SK-N-SH treated with all-trans-retinoic acid at 6 μM for 48 hours (cell line): ENCODE results near the gene CMIP.

Experiments
- CSDC2 ChIP-seq: fragments of 250-450 bp; sonication (Bioruptor Pico); IDR thresholded peaks from 2 replicates; pipeline ENCODE4 v1.5.0; 2020; ENCODE audit warnings: mild to moderate bottlenecking, moderate library complexity
- RARB ChIP-seq: fragments of 250-450 bp; sonication (Bioruptor Pico); IDR thresholded peaks from 2 replicates; pipeline ENCODE4 v1.8.0; 2021; ENCODE audit warnings: mild to moderate bottlenecking, moderate library complexity
- ZFP3 ChIP-seq: fragments of 250-450 bp; sonication (Bioruptor Pico); IDR thresholded peaks from 2 replicates; pipeline ENCODE4 v1.5.0; 2020; ENCODE audit warnings: mild to moderate bottlenecking, moderate library complexity
- ZFP30 ChIP-seq: fragments of 450-650 bp; formaldehyde crosslinking; IDR thresholded peaks from 2 replicates; pipeline ENCODE4 v1.5.0; 2022; ENCODE audit warnings: mild to moderate bottlenecking, moderate library complexity
- ZNF565 ChIP-seq: fragments of 450-650 bp; formaldehyde crosslinking; conservative IDR thresholded peaks from 2 replicates; pipeline ENCODE4 v1.5.0; 2020; ENCODE audit warnings: low read depth, mild to moderate bottlenecking, moderate library complexity
- ZNF8 ChIP-seq: fragments of 450-650 bp; formaldehyde crosslinking; IDR thresholded peaks from 2 replicates; pipeline ENCODE4 v1.5.0; 2020; ENCODE audit warnings: mild to moderate bottlenecking, moderate library complexity
- TF ChIP-seq, protein P1 (sequence below): fragments of 250-450 bp; sonication (Bioruptor Pico); IDR thresholded peaks from 2 replicates; pipeline ENCODE4 v1.5.1; 2020; ENCODE audit warnings: low read depth, mild to moderate bottlenecking, moderate library complexity
- TF ChIP-seq, protein P2 (sequence below): fragments of 250-450 bp; sonication (Bioruptor Pico); IDR thresholded peaks from 2 replicates; pipeline ENCODE4 v1.5.0; 2020; ENCODE audit warnings: mild to moderate bottlenecking, moderate library complexity
- TF ChIP-seq, protein P3 (sequence below): fragments of 250-450 bp; sonication (Bioruptor Pico); IDR thresholded peaks from 2 replicates; pipeline ENCODE4 v1.8.0; 2020; ENCODE audit warnings: mild to moderate bottlenecking, moderate library complexity, borderline replicate concordance

DNA sequence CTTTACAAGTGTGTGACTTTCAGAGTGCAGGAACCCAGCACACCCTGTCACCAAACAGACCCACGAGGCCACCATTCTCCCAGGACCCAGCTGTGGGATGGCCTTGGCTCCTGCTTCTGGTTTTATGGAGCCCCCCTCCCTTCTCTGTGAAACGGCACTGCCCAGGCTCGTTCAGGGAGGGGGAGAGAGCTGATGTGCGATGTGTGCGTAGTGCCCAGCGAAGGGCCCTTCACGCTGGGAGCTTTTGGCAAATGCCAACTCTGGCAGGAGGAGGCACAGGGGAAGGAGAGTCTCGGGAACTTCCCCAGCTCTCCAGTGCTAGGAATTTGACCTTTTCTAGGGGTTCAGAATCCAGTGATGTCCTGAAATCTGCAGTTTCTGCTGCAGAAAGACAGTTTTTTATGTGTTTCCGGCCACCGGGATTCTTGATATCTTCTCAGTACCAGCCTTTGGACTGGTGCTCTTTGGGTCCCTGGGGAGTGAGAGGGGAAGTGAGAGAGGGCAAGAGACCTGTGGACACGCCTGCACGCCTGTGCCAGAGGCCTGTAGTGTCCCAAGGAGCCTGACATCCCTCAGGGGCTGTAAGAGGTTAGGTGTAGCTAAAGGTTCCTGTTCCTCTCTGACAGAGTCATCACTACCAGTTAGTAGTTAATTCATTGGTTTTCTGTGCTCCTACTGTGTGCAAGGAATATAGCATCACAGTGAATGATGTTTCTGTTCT is 45.1 kb downstream of the CMIP start:
- no peak for TF ChIP-seq CSDC2
- TF ChIP-seq, protein P1, sequence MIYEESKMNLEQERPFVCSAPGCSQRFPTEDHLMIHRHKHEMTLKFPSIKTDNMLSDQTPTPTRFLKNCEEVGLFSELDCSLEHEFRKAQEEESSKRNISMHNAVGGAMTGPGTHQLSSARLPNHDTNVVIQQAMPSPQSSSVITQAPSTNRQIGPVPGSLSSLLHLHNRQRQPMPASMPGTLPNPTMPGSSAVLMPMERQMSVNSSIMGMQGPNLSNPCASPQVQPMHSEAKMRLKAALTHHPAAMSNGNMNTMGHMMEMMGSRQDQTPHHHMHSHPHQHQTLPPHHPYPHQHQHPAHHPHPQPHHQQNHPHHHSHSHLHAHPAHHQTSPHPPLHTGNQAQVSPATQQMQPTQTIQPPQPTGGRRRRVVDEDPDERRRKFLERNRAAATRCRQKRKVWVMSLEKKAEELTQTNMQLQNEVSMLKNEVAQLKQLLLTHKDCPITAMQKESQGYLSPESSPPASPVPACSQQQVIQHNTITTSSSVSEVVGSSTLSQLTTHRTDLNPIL (CRISPR knock-in tag): no peak
- TF ChIP-seq ZFP30: no peak
- TF ChIP-seq, protein P2, sequence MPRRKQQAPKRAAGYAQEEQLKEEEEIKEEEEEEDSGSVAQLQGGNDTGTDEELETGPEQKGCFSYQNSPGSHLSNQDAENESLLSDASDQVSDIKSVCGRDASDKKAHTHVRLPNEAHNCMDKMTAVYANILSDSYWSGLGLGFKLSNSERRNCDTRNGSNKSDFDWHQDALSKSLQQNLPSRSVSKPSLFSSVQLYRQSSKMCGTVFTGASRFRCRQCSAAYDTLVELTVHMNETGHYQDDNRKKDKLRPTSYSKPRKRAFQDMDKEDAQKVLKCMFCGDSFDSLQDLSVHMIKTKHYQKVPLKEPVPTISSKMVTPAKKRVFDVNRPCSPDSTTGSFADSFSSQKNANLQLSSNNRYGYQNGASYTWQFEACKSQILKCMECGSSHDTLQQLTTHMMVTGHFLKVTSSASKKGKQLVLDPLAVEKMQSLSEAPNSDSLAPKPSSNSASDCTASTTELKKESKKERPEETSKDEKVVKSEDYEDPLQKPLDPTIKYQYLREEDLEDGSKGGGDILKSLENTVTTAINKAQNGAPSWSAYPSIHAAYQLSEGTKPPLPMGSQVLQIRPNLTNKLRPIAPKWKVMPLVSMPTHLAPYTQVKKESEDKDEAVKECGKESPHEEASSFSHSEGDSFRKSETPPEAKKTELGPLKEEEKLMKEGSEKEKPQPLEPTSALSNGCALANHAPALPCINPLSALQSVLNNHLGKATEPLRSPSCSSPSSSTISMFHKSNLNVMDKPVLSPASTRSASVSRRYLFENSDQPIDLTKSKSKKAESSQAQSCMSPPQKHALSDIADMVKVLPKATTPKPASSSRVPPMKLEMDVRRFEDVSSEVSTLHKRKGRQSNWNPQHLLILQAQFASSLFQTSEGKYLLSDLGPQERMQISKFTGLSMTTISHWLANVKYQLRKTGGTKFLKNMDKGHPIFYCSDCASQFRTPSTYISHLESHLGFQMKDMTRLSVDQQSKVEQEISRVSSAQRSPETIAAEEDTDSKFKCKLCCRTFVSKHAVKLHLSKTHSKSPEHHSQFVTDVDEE (CRISPR knock-in tag): no peak
- TF ChIP-seq ZNF565 (CRISPR knock-in tag): no peak
- TF ChIP-seq ZNF8 (CRISPR knock-in tag): no peak
- TF ChIP-seq, protein P3, sequence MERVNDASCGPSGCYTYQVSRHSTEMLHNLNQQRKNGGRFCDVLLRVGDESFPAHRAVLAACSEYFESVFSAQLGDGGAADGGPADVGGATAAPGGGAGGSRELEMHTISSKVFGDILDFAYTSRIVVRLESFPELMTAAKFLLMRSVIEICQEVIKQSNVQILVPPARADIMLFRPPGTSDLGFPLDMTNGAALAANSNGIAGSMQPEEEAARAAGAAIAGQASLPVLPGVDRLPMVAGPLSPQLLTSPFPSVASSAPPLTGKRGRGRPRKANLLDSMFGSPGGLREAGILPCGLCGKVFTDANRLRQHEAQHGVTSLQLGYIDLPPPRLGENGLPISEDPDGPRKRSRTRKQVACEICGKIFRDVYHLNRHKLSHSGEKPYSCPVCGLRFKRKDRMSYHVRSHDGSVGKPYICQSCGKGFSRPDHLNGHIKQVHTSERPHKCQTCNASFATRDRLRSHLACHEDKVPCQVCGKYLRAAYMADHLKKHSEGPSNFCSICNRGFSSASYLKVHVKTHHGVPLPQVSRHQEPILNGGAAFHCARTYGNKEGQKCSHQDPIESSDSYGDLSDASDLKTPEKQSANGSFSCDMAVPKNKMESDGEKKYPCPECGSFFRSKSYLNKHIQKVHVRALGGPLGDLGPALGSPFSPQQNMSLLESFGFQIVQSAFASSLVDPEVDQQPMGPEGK: no peak
- TF ChIP-seq ZFP3 (CRISPR knock-in tag): no peak
- TF ChIP-seq RARB (CRISPR knock-in tag): no peak
